Stimulated activated CD4-positive, alpha-beta T cell treated with anti-CD3 and anti-CD28 coated beads, Interleukin-15, amount 100 ng/mL, for 1 hour (primary cell): ENCODE data around the gene CDC42BPB.

Experiments used
- DNase-seq, 2 donors: peaks; one replicate each; pipeline ENCODE4 v3.0.0-alpha.2; 2020; ENCODE audit warnings: low read depth in 1 of 2, low spot score in 1 of 2

Gene CDC42BPB

GRCh38 chr14:103019236-103019635 lies 38.1 kb downstream of the CDC42BPB start:
- no peak for DNase-seq

- DNase-seq, result no peak
Observed at GRCh38 chr14:103016594-103016993, 40.8 kb downstream of the CDC42BPB start.

- no peak for DNase-seq
Observed at GRCh38 chr14:103016071-103016470, 41.3 kb downstream of the CDC42BPB start.

GRCh38 chr14:103015426-103015825 lies 41.9 kb downstream of the CDC42BPB start:
- no peak for DNase-seq

GRCh38 chr14:103014466-103015228 lies 42.7 kb downstream of the CDC42BPB start:
- no peak for DNase-seq

- no peak for DNase-seq
Observed at GRCh38 chr14:103013028-103013427, 44.3 kb downstream of the CDC42BPB start.

GRCh38 chr14:103009559-103009958 lies 47.8 kb downstream of the CDC42BPB start:
- no peak for DNase-seq

- no peak for DNase-seq
Observed at GRCh38 chr14:103008768-103009357, 48.5 kb downstream of the CDC42BPB start.

- DNase-seq, result no peak
Observed at GRCh38 chr14:103008126-103008525, 49.2 kb downstream of the CDC42BPB start.

GRCh38 chr14:103007555-103007954 lies 49.8 kb downstream of the CDC42BPB start:
- no peak for DNase-seq

GRCh38 chr14:103006991-103007520 lies 50.3 kb downstream of the CDC42BPB start:
- DNase-seq, result no peak

GRCh38 chr14:103006106-103006505 lies 51.2 kb downstream of the CDC42BPB start:
- DNase-seq, result no peak

- DNase-seq, result no peak
Observed at GRCh38 chr14:103003850-103004249, 53.5 kb downstream of the CDC42BPB start.

GRCh38 chr14:103003351-103003615 lies 54.1 kb downstream of the CDC42BPB start:
- DNase-seq, result no peak

- no peak for DNase-seq
Observed at GRCh38 chr14:103002578-103003350, 54.6 kb downstream of the CDC42BPB start.

- DNase-seq, result no peak
Observed at GRCh38 chr14:103001651-103002396, 55.5 kb downstream of the CDC42BPB start.

- DNase-seq, result no peak
Observed at GRCh38 chr14:103001226-103001625, 56.1 kb downstream of the CDC42BPB start.

- DNase-seq, result no peak
Observed at GRCh38 chr14:103000291-103000921, 56.9 kb downstream of the CDC42BPB start.

- DNase-seq, result no peak
Observed at GRCh38 chr14:102999227-102999895, 58.0 kb downstream of the CDC42BPB start.

GRCh38 chr14:102998393-102998792 lies 59.0 kb downstream of the CDC42BPB start:
- no peak for DNase-seq
